HG03442 (cell line): ENCODE data around the gene LYAR.
"Not testable (repeated sequence)": the region's sequence is repeated elsewhere in the genome, so short reads cannot be mapped to it uniquely, and the experiment has no call there.

Experiments used
- ATAC-seq: cut with Tn5 transposase; IDR thresholded peaks from one replicate; pipeline ENCODE4 v1.9.1; 2021; ENCODE audit warnings: mild to moderate bottlenecking, moderate library complexity; ENCODE audit not compliant: unreplicated experiment

Gene LYAR

DNA sequence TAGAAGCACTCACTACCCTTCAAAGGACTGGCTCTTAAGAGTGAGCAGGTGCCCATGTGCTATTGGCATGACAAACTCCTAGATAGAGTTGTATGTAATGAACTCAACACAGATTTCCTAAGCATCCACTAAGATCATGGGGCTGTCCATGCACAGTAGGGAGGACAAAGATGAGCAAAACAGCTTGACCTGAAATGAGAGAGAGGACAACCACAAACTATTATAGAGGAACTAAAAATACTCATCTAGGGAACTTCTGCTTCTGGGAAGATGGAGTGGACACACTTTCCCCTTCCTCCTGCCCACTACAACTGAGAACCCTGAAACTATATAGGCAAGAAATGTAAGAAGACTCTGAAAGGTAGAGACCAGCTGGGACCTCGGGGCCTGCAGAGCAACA lies 21.2 kb downstream of the LYAR start:
- no peak for ATAC-seq

DNA sequence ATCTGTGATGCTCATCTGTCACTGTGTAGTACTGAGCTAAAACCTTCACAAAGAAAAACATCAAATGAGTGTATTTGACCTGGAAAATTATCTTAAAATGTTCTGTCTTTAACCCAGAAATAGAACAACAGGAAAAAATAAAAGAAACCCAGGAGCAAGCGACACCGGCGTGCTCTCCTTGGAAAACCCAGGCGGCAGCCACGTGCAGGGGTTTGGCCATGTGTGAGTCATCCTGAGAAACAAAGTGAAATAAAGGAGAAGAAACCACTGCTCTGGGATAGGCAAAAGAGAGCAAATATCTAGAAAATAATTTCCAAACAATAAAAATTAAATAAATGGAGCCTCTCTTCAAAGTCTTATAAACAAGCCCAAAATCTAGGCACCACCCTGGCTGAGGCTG lies 22.0 kb downstream of the LYAR start:
- no peak for ATAC-seq

DNA sequence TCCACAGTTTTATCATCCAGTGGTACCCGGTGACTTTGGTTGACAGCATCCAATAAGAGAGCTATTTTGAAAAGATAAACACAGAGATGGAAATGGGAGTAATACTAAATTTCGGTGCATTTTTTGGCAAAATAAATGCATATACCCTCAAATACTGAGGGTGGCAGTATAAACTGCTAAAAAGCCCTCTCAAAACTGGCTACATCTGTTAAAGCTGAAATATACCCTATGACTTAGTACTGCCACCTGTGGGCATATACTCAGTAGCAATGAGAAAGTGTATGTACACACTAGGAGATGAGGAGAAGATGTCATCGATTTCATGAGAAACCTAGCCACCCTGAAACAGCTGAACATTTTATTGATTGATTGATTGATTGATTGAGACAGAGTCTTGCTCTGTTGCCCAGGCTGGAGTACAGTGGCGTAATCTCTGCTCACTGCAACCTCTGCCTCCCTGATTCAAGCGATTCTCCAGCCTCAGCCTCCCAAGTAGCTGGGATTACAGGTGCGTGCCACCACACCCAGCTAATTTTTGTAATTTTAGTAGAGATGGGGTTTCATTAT lies 29.7 kb downstream of the LYAR start:
- peak; percentile 54 for ATAC-seq

DNA sequence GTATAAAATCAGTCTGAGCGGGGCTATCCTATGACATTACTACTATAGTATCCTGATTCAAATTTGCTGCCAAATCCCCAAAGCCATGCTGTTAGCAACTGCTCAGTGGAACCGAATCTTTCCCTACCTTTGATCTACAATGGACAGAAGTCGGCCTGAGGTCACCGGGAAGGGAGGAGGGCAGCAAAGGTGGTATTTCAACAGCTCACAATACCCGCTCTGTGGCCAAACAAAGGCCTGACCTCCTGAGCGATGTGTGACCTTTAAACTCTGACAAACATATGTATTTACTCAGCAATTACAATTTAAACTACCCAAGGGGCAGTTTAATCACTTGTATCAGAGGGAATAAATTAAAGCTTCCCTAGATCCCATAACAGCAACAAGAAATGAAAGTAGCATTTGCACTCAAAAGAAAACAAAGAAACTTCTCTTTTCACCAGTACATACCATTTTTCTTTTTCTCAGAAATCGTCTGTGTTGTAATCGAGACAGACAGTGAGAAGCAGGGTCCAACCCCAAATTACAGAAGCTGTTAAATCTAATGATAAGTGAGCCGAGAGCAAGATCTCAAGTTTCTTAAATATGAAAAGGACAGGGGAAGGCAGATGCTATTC lies 30.4 kb downstream of the LYAR start:
- ATAC-seq: no peak

DNA sequence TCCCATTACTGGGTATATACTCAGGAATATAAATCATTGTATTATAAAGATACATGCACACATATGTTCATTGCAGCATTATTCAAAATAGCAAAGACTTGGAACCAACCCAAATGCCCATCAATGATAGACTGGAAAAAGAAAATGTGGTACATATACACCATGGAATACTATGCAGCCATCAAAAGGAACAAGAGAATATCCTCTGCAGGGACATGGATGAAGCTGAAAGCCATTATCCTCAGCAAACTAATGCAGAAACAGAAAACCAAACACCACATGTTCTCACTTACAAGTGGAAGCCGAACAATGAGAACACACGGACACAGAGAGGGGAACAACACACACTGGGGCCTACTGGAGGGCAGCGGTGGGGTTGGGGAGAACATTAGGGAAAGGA lies 32.2 kb downstream of the LYAR start:
- ATAC-seq: not testable (repeated sequence)

DNA sequence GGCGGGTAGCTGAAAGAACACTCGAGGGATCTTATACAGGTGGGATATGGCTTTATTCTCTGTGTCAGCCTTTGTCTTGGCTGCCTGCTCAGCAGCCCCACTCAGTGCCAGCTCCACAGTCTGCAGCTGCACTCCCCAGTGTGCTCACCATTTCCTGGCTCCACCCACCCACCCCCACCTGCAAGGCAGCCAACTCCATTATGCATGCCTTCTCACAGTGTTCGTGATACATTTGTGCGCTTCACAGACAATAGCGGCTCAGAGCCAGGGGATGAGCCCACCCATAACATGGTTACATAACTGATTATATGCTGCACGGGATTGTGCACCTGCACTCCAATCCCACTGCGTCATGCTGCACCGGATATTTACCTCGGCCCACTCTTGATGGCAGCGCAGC lies 33.2 kb downstream of the LYAR start:
- ATAC-seq: no peak

DNA sequence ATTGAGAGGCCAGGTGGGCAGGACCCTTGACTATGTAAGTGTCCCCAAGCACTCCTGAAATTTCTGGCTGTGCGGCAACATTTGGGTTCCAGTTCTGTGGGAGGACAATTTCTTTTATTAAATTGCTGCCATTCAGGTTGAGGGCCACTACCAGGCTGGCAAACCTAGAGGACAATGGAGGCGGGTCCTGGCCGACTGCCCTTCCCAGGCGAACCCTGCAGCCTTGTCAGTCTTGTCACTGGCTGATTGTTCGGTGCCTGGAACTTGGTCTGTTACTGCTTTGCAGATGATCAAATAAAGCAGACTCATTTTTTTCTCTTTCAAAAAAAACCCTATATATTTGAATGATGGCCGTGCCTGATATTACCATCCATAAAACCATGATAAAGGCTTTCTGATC lies 35.3 kb downstream of the LYAR start:
- no peak for ATAC-seq

DNA sequence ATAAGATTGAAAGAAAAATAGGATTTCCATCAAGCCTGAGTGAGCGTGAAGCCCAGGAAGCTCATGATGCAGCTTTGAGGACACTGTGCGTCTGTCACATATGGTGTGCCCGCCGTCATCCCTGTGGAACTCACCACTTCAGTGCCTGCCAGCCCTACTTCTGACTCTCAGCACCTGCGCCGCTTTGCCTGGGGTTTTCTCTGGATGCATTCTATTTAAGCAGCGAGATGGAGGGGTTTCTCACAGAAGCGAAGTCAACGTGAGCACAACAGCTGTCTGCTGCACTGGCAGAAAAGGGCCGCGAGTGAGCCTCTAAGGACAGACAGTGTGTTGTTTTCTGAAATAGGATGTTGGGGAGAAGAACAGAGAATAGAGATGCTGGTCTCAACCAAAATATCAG lies 35.8 kb downstream of the LYAR start:
- ATAC-seq: no peak

DNA sequence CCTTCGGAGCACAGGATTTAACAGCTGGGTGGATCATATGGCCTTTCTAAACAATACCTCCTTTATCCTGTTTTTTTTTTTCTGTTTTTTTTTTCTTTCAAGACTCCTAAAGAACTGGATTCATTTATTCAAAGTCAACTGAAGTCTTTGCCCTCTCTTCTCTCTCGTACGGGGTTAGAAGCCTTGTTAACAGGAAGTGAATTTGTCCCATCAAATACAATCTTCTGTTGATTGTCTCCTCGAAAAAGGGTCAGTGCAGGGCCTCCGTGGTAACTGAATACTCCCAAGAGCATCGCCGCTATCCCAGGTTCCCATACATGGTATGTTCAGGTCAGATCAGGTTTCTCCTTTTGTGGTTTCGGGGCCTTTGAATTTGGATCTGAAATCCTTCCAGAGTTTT lies 40.1 kb downstream of the LYAR start:
- no peak for ATAC-seq

DNA sequence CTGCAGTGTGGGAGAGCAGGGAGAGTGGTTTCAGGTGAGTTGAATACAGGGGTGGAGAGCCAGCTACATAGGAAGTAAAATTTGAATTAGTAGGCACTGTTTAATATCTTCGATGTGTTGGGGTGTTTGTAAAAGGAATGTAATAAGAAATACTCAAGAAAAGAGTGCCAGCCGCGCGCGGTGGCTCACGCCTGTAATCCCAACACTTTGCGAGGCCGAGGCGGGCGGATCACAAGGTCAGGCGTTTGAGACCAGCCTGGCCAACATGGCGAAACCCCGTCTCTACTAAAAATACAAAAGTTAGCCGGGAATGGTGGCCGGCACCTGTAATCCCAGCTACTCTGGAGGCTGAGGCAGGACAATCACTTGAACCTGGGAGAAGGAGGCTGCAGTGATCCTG lies 40.6 kb downstream of the LYAR start:
- not testable (repeated sequence) for ATAC-seq

DNA sequence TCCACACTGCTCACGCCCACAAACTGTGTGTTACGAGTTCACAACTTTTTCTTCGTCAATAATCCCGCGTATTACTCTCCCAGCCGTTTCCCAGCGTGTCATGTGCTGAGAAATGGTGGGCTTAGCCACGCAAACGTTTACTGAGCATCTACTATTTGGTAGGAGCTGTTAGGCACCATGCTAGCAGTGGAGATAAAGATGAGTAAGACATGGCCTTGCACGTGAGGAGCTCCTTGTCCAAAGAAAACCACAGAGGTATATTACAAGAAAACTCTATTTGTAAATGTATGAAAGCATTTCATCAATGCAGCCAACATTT lies 41.1 kb downstream of the LYAR start:
- ATAC-seq: no peak

DNA sequence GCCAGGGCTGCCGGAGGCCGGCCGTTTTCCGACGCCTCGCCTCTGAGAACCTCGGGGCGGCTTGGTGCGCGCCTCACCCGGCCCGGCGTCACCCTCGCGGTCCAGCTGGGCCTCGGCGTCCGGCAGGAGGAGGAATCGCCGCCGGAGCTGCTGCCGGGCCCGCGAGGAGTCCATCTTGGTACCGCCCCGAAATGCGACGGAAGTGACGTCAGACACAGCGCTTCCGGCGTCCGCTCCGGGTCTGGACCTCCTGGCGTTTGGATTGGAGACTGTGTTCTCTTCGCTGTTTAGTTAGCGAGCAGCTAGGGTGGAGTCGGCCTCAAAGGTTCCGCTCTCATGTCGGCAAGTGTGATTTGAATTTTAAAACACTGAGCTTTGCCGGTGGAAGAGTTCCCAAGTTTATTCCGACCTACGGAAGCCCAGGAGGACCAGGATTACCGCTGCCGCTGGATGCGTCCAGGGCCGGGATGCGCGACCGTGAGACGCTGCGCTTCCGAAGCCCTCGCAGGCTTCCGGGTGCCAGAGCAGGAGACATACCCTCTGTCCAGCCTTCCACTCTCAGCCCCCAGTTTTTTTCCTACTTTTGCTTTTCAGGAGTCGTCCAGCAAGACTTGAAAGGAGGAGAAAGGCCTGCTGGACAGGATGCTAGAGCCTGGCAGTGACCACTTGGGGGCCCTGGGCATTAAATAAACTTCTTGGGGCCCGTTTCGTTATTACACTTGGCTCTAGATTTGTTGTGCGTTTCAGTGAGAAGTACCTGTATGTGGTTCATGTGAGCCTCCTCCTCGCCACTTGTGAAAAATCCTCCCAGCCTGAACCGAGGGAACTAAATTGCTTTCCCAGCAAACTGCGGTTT lies 41.7 kb downstream of the LYAR start, which contains the start of gene TMEM128:
TMEM128 (minus strand) TSS at position 195 of the 856 bp plus-strand sequence; CDS start at position 174, 21 bp downstream.
- peak; percentile 97 for ATAC-seq

DNA sequence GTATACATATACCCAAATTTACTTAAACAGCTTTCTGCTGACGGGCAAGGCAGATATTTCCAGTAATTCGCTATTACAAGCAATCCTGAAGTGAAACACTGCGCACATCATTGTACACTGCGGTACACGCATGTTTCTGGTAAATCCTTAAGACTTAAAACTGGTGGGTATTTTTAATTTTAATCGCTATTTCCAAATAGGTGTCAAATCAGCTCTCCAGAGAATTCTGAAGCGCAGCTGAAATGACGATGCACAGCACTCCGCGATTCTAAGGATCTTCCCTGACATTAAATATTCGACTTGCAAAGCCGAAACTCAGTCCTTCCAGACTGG lies 42.3 kb downstream of the LYAR start:
- peak; percentile 3 for ATAC-seq

DNA sequence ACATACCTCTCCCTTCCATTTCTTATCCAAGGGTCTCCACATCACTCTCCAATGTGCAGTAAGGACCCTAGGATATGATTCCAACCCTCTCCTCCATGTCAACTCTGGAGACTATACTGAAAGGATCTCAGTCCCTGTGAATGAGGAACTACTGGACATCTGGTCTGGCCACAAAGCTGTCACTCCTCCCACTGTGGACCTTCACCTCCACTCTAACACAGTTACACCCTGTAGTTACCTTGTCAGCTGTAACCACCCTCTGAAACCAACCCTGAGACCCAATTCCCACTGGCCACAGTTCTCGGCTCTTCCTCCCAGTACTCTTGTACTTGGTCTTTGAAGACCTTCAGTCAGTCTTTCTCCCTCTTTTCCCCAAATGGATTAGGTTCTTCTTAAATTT lies 44.8 kb downstream of the LYAR start:
- no peak for ATAC-seq

DNA sequence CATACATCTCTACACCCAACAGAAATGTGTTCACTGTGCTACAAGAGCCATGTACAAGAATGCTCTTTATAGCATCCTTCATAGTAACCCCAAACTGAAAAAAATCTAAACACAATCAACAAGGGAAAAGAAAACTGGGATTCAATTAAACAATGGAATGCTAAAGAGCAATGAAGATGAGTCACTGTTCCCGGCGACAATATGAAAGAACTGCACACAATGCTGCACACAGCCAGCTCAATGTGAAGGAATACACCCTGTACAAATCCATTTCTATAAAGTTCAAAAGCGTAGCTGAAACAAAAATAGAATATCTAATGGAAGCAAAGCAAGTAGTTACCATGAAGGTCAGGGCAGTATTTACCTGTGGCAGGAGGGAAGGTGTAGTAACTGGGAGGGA lies 50.4 kb downstream of the LYAR start:
- not testable (repeated sequence) for ATAC-seq

DNA sequence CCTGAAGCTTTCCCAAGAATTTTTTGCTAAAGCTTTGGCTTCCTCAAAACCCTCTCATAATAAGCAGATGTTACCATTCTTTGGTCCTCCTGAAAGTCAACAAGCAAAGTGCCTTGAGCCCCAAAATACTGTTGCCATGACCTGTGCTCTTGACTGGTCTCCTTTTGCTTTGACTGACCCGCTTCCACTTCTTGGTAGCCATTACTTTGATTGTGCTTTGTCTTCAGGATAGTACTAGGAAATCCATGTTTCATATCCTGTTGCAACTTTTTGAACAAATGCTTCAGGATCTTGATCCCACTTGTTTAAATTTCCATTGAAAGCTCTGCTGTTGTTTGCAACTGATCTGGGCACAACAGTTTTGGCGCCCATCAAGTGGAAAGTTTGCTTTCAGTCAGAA lies 56.3 kb downstream of the LYAR start:
- no peak for ATAC-seq

DNA sequence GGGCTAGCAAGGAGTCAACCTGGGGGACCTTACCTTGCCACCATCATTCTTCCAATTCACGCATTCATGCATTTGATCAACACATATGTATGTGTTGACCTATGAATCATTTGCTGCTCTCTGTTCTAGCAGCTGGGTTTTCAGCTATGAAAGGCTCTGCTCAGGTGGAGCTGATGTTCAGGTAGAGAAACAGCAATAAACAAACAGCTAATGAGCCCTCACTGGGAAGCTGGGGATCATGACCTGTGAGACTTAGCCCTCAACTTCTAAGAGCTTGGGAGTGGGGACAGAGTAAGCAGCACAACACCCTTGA lies 61.6 kb downstream of the LYAR start:
- ATAC-seq: no peak

DNA sequence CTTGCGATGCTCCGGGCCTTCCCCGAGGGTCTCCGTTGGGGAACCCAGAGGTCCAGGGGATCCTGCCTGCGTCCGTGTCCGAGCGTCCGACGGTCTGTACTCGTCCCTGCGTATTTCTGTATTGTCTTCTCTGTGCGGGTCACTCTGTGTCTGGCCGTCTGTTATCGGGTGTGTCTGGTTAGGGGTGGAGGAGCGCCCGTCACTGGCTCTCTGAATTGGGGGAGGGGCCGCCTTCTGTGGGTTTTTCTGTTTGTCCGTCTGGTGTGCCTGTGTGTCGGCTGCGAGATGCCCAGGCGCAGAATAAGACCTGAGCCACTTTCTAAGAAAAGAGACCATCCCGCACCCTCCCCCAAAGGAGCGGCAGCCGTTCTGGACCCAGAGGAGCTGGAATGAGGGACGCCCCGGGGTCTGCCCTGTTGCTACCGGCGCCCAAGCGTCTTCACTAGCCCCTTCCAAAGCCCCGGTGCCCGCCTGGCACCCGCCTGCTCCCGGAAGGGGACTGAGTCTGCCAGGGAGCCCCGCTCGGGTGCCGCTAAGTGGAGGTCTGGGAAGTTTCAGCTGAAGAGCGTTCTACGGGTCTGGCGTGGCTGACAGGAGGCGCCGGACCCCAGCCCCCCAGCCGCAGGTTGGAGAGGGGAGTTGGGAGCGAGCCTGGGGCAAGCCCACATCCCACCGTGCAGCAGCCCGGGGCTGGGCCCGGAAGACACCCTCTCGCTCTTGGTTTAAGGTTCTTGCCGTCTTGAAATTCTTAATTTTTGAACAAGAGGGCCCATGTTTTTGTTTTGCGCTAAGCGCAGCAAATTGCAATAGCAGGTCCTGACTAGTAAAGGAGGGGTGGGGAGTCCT lies 62.2 kb downstream of the LYAR start:
- ATAC-seq: no peak

DNA sequence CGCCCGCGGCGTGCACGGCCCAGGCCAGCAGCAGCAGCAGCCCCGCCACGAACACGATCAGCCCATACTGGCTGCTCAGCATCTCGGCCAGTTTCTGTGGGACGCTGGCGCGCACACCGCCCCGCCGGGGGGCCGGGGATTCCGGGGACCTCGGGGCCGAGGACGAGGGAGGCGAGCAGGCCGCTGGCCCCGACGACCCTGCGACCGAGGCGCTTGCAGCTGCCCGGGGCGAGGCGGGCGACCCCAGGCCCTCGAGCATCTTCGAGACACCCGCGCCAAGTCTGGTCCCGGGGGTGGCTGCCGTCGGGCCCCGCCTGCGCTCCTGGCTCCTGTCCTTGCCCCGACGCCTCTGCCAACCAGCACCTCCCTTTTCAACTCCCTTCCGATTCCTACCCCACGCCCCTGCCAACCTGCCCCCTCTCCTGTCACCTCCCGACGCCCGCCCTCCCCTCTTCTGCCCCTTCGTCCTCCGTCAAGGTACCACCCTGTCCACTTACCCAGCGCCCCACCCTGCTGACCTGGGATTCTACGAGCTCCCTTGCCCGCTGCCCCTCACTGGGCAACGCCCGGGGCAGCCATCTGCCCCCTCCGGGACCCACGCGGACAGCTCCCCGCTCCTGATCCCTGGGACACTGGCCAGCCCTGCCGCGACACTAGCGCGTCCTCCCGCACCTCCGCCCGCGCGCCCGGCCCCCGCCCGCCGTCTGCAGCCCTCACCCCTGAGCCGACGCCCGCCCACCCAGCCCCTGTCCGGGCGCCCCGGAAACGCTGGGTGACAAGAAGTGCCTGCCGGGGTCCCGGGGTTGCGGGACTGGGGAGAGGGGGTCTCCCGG lies 63.1 kb downstream of the LYAR start, which contains the start of gene OTOP1:
OTOP1 (minus strand) TSS at position 324 of the 833 bp plus-strand sequence; CDS start at position 259, 65 bp downstream.
- no peak for ATAC-seq

DNA sequence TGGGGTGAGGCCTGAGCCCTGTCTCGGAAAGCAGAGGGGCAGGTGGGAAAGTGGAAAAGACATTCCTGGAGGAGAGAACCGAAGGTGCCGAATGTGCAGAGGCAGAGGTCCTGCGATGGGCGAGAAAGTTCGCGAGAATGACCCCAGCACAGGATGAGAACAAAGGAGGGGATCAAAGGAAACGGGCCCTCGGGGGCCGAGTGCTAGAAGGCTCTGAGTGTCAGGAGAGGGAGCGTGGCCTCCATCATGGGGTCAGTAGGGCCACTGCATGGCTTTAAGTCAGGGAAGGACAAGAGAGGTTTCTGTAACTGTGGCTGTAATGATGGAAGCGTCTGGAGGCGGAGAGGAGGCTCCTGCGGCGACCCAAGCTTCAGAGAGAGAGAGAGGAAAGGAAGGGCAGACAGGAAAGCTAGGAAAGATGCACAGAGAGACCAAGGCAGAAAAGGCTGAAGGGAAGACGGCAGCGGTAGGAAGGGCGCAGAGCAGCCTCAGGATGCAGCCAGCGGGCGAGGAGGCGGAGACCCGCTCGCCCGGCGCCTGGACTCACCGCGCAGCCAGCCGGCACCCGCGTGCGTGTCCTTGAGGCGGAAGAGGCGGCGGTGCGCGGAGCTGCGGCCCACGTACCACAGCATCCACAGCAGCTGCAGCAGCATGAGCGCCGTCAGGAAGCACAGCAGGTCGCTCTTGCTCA lies 63.9 kb downstream of the LYAR start:
- ATAC-seq: no peak
